Measurements from ENCODE around the gene SUGP1.

The SUGP1 gene

DNA sequence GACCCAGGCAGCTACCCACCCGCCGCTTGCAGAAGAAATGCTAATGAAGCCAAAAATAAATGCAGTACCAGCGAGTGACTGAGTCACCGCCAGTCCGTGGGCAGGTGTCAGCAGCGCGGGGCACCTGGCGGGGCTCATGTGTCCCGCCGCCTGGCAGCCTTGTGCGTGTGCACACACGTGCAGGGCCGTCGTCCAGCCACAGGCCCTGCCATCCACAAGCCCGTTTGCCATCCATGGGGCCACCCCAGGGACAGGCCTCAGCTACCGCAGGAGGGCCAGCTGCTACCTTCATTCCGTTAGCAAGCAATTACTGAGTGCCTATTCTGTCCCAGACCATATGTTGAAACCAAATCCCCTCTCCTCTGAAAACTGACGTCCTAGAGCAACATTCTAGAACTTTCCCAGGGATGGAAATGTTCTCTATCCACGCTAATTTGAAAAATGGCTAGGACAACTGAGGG is 88.0 kb downstream of the SUGP1 start:
- no peak overlapping the region for H3K4me3 ChIP-seq (ENCODE audit: low read depth, low read length)
- TF ChIP-seq, protein P1, sequence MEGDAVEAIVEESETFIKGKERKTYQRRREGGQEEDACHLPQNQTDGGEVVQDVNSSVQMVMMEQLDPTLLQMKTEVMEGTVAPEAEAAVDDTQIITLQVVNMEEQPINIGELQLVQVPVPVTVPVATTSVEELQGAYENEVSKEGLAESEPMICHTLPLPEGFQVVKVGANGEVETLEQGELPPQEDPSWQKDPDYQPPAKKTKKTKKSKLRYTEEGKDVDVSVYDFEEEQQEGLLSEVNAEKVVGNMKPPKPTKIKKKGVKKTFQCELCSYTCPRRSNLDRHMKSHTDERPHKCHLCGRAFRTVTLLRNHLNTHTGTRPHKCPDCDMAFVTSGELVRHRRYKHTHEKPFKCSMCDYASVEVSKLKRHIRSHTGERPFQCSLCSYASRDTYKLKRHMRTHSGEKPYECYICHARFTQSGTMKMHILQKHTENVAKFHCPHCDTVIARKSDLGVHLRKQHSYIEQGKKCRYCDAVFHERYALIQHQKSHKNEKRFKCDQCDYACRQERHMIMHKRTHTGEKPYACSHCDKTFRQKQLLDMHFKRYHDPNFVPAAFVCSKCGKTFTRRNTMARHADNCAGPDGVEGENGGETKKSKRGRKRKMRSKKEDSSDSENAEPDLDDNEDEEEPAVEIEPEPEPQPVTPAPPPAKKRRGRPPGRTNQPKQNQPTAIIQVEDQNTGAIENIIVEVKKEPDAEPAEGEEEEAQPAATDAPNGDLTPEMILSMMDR (IDR thresholded peaks at IDR 0.05; ENCODE audit: borderline replicate concordance, insufficient read depth, low read depth, low read length) = no peak

DNA sequence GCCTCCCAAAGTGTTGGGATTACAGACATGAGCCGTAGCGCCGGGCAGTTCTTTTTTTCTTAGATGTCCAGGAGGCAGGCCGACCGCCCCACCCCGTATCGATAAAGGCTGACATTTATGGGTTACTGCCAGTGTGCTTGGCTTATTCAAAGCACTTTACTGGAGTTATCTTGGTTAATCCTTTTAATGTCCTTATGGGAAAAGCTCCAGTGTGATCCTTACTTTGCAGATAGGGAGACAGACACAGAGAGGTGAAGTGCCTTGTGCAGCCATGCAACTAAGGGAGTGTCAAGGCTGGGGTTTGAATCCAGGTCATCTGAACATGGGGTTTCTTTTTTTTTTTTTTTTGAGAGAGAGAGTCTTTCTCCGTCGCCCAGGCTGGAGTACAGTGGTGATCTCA is 89.3 kb downstream of the SUGP1 start:
- H3K4me3 ChIP-seq (ENCODE audit: low read depth, low read length) = no peak overlapping the region
- TF ChIP-seq, protein P1 (IDR thresholded peaks at IDR 0.05; ENCODE audit: borderline replicate concordance, insufficient read depth, low read depth, low read length) = no peak

DNA sequence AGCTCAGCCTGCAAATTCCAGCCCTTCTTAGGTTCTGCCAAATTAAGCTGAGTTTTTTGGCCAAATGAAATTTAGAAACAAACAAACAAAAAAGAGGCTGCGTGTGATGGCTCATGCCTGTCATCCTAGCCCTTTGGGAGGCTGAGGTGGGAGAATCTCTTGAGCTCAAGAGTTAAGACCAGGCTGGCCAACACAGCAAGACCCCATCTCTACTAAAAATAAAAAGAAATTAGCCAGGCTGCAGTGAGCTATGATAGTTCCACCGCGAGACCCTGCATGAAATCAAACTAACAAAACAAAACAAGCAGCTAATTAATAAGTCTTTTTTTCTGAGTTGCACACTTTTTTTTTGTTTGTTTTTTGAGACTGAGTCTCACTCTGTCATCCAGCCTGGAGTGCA is 90.6 kb downstream of the SUGP1 start:
- H3K4me3 ChIP-seq (ENCODE audit: low read depth, low read length) = no peak overlapping the region
- TF ChIP-seq, protein P1 (IDR thresholded peaks at IDR 0.05; ENCODE audit: borderline replicate concordance, insufficient read depth, low read depth, low read length) = no peak

DNA sequence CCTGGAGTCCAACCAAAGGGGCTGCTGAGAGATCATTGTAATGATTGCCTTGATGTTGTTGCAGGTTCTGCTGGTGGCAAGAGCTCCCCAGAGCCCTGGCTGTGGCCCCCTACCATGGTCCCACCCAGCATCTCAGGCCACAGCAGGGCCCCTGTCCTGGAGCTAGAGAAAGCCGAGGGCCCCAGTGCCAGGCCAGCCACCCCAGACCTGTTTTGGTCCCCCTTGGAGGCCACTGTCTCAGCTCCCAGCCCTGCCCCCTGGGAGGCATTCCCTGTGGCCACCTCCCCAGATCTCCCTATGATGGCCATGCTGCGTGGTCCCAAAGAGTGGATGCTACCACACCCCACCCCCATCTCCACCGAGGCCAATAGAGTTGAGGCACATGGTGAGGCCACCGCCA is 93.1 kb downstream of the SUGP1 start:
- H3K4me3 ChIP-seq (ENCODE audit: low read depth, low read length) = no peak overlapping the region
- TF ChIP-seq, protein P1 (IDR thresholded peaks at IDR 0.05; ENCODE audit: borderline replicate concordance, insufficient read depth, low read depth, low read length) = no peak

DNA sequence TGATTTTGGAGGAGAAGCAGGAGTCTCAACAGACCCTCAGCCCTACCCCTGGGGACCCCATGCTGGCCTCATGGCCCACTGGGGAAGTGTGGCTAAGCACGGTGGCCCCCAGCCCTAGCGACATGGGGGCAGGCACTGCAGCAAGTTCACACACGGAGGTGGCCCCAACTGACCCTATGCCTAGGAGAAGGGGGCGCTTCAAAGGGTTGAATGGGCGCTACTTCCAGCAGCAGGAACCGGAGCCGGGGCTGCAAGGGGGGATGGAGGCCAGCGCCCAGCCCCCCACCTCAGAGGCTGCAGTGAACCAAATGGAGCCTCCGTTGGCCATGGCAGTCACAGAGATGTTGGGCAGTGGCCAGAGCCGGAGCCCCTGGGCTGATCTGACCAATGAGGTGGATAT is 93.6 kb downstream of the SUGP1 start:
- TF ChIP-seq, protein P1 (IDR thresholded peaks at IDR 0.05; ENCODE audit: borderline replicate concordance, insufficient read depth, low read depth, low read length) = no peak
- no peak overlapping the region for H3K4me3 ChIP-seq (ENCODE audit: low read depth, low read length)

DNA sequence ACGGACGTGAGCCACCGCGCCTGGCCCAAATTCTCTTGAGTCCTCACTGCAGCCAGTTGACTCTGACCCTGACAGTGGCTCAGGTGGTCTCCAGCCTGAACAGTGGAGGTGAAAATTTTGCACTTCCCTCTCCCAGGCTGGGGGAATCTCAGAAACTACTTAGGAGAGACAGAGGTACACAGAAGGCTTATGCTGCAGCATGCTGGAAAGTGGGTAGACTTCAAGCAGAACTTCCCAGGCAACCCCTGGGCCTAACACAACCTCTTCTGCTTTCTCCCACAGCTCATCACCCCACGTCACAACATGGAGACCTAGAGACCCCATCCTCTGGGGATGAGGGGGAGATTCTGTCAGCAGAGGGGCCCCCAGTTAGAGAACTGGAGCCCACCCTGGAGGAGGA is 94.1 kb downstream of the SUGP1 start:
- H3K4me3 ChIP-seq (ENCODE audit: low read depth, low read length) = no peak overlapping the region
- TF ChIP-seq, protein P1 (IDR thresholded peaks at IDR 0.05; ENCODE audit: borderline replicate concordance, insufficient read depth, low read depth, low read length) = no peak
